HG02798 (cell line): ENCODE data around the gene CHDH.

ENCODE experiments used
- ATAC-seq: cut with Tn5 transposase; IDR thresholded peaks from one replicate; pipeline ENCODE4 v1.9.1; 2021; ENCODE audit warnings: mild to moderate bottlenecking; ENCODE audit not compliant: unreplicated experiment, poor library complexity

CHDH gene

DNA sequence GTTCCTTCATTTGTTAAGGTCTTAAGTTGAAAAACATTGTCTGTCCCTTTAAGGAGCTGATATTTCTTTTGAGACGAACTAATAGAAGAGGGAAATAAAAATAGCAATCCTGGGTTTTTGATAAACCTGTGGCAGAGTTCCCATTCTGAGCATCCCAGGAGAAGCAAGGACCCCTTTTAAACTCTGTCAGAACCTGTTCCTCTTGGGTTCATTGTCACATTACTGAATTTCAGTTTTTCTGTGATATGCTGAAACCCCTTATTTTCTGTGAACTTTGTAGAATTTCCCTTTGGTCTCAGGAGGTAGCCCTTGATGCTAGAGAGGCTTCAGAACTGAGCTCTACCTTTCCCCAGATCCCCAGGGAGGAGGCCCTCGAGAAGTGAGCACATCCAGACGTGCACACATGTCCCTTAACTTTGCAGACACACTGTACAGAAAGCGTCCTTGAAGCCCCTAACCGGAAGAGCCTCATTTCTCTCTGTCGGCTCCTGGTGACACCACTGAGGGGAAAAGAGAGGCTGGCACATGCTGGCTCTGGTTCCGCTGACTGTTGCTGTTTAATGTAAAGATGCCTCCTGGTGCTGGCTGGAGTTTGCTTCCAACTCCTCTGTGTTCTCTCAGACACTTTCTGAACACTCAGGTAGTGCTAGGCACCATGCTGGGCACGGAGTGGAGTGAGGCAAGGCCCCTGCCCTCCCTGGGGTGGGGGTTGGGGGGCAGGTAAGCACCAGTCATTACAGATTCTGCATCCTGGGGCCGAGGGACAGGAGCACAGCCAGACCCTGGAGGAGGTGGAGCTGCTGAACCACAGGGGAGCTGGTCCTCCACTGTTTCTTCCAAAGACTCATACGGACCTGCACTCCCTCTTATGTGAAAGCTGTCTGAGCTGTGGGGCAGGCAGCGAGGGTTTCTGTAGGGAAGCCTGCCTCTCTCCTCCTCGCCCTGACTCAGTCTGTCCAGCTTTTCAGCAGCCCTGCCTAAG, 77.5 kb downstream of the CHDH start:
- ATAC-seq: no peak

DNA sequence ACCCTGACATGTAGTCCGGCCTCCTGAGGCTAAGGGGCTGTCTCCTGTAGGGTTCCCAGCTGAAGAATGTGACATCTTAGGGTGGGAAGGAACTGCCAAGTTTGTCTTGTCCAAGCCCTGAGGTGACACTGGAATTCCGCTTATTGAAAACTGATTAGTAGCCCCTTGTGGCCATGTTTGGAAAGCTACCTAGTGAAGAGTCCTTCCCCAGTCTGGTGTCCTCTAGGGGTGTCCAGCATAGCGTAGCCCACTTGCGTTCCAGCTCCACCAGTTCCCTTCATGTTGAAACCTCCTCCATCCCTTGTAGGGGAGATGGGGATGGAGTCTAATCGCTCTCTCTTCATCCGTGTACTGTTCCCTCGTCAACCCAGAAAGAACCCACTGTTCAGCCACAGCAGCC, 79.5 kb downstream of the CHDH start:
- no peak for ATAC-seq

GRCh38 chr3:53765753-53766152, 80.5 kb downstream of the CHDH start:
- ATAC-seq: no peak

DNA sequence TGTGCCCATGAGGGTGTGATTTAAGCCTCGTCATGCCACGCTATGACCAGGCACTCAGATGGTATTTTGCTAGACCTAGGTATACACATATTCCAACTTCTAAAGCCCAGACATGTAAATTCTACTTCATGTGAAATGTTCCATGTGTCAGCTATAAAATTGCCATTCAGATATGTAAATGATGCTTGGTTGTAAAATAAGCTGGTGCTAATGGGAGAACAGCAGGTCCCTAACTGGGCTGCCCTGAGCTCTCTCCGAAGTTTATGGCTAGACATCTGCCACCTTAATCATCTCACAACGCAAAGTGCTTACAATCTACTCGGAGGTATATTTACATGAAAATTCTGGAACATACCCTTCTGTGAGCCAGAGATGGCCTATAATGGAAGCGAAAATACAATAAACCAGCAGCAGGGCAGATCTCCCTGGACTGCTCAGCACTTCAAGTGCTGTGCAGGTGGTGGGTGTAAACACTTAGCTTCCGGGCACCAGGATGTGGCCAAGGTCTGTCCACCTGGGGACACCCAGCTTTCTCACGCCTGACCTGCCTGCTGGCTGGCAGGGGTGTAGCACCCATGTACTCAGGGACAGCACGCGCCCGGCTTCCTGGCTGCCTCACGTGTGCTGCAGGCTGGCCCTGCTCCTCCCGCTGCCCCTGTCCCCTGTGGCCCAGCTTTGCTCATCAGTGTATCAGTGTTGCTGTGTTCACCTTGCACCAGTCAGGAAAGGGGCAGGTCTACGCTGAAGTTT, 82.0 kb downstream of the CHDH start:
- no peak for ATAC-seq

DNA sequence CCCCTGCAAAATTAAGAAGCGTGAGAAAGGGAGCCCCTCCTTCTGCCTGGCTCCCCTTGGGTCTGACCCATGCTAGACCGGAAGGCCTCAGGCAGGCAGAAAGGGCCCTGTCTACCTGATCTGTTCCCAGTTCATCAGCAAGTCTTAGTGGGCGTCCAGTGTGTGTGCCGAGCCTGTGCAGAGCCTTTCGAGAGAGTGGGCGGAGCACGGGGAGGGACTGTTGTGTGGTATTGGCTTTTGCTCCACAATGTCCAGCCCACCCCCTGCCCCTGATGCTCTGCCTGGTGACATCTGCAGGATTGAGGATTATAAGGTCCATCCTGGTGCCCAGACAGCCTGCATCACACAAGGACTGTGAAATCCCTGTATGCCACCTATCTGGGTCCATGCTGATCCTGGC, 82.9 kb downstream of the CHDH start:
- no peak for ATAC-seq
